DMS114 treated with DMSO at 0.1 percent for 48 hours (cell line): ENCODE results near the gene DOCK3.
"Not testable (repeated sequence)": the region's sequence is repeated elsewhere in the genome, so short reads cannot be mapped to it uniquely, and the experiment has no call there.

Experiments used
- DNase-seq: peaks from one replicate; lab custom pipeline; 2025; ENCODE audit not compliant: unreplicated experiment; lab: John Stamatoyannopoulos, UW

The DOCK3 gene

DNA sequence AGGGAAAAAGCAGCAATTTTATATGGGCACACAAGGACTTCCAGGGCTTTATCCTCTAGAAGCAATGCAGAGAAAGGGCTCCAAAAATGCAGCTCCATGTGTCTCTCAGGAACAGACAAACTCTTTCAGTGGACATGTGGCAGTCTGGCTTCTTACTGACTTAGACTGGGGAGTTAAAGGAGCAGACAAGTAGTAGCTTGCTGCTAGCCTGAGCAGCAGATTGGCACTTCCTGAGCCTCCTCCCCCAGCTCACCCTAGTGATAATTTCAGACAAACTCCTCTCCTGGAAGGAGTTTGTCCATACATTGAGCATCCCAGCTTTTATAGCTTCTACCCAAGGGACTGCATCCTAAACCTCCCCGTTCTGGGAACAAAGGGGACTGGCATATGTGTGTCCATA, 608.7 kb downstream of the DOCK3 start:
- no peak for DNase-seq

DNA sequence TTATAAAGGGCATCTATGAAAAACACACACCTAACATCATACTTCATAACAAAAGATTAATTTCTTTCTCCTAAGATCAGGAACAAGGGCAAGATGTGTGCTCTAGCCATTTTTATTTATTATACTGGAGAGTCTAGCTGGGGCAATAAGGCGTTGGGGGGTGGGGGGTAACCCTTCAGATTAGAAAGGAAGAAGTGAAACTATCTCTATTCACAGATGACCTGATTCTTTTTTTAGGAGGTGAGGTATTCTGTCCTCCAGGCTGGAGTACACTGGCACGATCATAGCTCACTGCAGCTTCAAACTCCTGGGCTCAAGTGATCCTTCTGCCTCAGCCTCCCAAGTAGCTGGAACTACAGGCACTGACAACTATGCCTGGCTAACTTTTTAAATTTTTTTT, 620.9 kb downstream of the DOCK3 start:
- no peak for DNase-seq

DNA sequence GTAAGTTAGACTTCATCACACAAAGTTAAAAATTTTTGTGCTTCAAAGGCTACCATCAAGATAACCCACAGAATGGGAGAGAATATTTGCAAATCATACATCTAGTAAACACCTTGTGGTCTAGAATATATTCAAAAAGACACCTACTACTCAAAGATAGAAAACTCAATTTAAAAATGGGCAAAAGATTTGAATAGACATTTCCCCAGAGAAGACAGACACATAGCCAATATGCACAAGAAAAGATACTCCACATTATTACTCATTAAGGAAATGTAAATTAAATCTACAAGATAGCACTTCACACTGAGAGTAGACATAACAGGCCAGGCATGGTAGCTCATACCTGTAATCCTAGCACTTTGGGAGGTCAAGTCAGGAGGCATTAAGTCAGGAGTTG, 622.6 kb downstream of the DOCK3 start:
- no peak for DNase-seq

DNA sequence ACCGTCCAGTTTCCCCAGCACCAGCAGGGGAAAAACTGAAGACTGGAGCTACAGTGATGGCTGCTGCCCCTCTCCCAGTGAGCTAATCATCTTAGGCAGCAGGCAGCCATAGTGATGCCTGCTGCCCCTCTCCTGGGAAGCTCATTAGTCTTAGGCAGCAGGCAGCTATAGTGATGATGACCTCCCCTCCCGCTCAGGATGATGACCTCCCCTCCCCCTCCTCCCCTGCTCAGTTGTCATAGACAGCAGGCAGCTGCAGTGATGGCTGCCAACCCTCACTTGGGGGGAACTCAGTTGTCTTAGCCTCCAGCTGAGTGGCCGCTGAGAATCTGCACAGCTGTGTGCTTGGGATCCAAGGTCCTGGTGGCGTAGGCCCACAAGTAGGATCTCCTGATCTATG, 629.5 kb downstream of the DOCK3 start:
- no peak for DNase-seq

DNA sequence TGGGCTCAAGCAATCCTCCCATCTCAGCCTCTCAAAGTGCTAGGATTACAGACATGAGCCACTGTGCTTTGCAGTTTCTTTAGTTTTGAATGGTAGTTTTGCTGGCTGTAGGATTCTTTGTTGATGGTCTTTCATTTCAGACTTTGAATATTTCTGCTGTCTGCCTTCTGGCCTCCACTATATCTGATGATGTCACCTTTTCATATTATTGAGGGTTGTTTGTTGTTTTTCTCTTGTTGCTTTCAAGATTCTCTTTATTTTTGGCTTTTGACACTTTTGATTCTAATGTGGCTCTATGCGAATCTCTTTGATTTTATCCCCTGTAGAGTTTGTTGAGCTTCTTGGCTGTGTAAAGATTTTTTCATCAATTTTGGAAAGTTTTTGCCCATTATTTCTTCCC, 631.4 kb downstream of the DOCK3 start:
- no peak for DNase-seq

DNA sequence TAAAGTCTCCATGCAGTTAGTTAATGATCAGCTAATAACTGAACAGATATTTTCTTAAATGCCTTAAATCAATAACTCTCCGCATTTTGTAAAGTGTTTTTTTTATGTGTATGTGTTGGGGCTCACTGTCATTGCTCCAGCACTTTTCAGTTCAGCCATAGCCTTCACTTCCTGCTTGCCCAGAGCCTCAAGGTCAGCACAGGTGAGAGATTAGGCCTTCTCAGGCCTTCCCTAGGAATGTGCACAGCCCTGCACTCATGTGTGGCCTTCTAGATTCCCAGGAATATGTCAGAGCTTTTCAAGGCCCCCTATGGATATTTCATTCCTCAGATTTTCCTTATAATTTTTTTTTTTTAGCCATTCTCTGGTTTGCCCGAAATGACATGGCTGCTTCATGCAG, 632.7 kb downstream of the DOCK3 start:
- DNase-seq, result no peak

DNA sequence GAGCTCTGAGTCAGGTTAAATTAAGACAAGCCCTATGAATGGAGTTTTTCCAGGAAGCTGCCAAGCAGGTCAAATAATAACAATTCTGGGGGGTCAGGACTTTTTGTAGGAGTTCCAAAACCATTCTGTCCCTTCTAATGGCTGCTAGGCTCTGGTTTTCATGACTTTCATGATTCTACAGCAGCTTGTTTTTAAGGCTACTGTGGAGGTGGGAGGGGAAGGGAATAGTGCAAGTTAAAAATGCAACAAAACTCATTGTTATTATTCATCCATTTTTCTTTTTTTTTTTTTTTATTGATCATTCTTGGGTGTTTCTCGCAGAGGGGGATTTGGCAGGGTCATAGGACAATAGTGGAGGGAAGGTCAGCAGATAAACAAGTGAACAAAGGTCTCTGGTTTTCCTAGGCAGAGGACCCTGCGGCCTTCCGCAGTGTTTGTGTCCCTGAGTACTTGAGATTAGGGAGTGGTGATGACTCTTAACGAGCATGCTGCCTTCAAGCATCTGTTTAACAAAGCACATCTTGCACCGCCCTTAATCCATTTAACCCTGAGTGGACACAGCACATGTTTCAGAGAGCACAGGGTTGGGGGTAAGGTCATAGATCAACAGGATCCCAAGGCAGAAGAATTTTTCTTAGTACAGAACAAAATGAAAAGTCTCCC, 633.3 kb downstream of the DOCK3 start:
- DNase-seq, result not testable (repeated sequence)

DNA sequence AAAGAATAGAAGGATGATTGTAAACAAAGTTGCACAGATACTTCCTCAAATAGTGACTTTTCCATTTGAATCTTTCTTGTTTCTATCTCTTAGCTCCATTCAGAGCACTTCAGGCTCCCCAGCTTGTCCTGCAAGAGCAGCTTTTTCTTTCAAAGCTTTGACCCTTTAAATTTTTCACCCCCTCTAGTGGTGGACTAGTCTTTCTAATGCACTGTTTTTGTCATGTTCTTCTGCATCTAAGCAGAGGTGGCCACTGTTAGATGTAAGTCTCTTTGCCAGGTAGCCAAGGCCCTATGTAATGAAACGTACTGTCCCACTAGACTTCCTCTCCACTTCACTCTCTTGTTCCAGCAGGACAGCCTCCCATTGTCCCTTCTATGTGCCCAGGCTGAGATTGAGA, 636.3 kb downstream of the DOCK3 start:
- peak; percentile 2 for DNase-seq

DNA sequence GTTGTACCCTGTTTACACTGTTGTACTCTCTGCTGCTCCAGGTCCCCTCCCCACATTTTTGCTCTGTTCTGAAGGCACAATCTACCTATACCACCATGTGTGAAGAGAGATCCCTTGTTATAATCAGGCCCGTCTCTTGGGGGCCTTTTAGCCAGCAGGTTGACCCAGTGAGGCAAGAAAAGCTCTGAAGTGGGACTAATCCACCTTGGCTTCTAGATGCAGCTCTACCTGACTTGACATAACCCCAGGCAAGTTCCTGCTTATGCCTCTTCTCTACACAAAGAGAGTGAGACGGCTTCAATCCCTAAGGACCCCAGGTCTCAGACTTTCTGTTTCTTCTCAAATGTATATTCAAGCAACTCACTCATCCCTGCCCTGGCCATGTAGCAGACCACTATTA, 653.5 kb downstream of the DOCK3 start:
- no peak for DNase-seq

DNA sequence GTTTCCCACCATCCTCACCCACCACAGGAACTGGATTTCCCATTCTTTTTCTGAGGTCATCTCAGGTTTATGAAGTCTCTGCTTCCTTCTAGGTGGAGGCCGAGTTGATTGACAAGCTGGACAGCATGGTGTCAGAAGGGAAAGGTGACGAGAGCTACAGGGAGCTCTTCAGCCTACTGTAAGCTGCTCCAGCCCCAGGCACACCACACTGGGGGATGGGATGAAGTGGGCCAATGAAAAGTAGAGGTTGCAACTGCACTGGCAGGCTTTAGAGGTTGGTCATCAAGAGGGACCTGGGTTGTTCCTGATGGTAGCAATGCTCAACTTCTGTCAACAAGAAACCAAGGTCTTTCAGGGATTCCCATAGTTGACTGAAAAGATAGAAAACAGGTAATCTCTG, 655.3 kb downstream of the DOCK3 start:
- DNase-seq, result no peak

DNA sequence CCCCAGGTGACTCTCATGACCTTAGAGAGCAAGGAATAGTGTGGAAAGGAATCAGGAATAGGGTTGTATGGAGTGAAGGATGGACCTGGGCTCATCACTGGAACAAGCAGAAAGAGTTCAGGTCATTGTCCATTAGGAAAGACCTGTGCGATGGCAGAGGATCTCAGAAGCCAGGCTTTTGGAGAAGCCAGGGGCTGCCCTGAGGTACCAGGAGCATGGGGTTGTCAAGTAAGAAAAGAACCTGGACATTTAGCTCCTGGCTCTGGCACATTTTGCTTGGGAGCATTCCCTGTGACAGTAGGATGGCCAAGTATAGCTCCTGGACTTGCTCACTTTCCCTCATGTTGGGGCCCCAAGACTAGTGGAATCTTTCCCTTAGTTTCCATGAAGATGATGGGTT, 657.4 kb downstream of the DOCK3 start:
- DNase-seq, result no peak

DNA sequence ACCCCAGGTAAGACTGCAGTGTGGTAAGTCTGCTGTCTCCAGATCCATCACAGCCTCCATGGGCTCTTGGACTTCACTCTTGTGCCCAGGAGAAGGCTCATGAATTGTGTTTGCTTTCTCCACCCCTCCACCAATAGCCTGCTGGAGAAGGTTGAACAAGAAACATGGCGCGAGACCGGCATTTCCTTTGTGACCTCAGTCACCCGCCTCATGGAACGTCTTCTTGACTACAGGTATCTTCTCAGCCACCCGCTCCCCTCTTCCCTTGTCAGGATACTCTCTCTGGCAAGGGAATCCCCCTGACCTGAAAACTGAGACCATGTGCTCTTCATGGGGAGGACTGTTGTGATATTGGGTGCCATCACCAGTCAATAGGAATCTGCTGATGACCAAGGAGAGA, 658.3 kb downstream of the DOCK3 start:
- no peak for DNase-seq

DNA sequence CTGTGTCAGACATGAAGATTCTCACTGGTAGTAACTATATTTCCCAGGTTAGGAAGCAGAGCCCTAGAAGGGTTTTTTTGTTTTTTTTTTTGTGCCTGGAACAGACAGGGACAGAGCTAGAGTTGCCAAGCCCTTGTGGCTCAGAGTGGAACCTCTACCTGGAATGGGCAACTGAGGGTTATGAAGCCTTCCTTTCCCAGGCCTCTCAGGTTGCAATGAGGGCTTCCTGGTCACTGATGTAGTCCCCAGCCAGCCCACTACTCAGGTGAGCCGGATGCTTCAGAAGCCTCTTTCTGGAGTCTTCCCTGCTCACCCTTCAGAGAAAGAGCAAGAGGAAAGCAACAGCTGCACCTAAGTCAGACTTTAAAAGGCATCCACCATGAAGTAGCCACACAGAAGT, 661.5 kb downstream of the DOCK3 start:
- no peak for DNase-seq

DNA sequence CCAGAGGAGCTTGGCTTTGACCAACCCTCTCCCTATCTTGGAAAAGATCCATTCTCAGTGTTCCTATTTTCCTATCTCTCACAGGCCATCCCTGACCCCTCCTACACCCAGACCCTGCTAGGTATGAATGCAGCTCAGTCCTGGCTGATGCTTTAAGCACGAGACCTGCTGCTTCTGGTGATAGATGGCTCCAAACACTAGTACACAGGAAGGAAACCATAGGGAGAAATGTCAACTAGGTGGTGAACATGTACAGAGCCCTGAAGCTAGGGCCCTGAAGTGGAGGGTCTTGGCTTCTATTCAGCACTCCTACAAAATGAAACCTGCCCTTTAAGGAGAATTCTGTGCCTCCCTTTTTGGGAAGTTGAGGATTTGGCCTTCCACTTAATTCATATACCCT, 662.9 kb downstream of the DOCK3 start:
- no peak for DNase-seq

DNA sequence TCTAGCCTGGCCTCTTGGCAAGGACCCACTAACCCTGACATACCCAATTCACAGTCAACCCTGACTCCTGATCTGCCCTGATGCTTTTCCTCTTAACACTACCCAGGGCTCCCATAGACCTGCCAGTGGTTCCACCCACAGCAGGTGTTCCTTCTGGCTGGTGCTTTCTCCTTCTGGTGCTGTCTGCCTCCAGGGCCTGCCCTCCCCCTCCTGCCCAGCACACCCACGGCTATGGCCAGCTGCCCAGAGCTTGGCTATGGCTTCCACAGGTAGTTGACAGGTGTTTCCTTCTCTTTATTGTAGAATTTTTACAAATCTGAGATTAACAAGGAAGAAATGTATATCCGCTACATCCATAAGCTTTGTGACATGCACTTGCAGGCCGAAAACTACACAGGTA, 663.9 kb downstream of the DOCK3 start:
- no peak for DNase-seq

DNA sequence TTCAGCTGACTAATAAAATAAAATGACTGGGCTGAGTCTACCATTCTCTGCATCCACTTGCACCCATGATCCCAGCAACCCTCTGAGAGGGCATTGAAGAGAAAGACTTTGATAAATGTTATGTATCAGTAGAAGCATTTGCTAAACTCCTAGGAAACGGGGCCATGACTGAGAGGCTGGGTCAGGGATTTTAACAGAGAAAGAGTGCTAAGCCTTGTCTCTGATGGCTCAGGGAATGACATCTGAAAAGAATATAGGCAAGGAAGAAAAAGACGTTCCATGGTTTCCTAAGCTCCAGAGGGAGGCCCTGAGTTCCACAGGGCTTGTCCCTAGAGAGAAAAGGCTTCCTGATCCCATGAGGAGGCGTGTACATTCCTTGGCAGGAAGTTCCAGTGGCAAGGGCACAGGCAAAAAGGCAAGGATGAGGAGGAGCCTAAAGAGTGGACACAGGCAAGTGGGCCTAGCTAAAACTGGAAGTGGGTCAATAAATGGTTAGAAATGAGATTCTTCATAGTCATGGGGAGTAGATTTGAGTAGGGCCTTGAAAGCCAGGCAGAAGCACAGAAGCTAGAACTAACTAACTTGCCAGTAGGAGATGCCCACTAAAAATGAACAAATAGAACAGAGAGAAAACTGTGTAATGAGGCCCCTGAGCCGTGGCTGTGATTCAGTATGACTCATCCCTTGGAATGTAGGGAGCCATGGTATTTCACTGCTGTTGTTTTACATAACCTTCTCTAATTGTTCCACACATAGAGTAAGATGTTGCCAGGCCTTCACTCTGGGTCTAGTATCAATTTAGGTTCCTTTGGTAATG, 665.5 kb downstream of the DOCK3 start:
- no peak for DNase-seq

DNA sequence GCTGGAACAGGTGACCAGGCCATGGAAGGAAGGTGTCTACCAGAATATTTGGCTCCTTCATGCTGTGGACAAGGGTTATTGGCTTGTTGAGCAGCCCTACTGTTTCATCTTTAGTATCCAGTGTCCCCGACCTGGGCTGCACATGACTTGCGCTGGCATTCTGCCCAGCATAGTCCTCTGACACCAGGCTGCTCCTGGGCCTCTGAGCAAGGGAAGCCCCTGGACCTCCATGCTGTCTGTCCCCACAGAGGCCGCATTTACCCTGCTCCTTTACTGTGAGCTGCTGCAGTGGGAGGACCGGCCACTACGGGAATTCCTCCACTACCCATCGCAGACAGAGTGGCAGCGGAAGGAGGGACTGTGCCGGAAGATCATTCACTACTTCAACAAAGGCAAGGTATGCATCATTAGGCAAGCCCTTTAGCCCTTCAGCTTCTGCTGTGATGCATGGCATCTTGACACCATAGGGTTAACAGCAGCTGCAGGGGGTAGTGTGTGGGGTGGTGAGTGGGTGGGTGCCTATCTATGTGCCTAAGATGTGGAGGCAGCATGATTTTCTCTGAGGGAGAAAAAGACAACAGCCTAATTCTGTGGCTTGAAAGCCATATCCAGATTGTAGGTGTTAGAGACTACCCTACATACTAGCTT, 666.4 kb downstream of the DOCK3 start:
- DNase-seq, result no peak

DNA sequence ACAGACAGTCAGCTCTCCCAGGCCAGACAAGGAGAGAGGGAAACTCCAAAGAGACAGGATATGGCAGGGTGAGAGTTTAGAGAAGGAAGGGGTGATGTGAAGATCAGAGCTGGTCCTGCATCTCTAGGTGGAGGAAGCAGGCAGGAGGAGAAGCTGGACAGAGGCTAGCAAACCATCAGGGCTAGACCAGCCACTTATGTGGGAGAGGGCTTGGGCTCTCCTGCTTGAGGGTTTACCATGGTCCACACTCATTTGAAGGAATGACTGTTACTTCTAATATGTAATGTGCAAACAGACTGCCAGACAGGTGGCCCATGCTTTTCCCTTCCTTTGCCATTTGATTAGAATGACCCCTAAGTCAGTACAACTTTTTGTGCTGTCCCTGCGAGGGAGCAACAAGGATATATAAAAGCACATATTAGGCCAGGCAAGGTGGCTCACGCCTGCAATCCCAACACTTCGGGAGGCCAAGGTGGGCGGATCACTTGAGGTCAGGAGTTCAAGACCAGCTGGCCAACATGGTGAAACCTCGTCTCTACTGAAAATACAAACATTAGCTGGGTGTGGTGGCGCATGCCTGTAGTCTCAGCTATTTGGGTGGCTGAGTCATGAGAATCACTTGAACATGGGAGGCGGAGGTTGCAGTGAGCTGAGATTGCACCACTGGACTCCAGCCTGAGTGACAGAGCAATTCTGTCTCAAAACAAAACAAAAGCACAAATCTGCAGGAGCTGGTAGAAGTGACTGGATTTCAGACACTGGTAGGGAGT, 669.4 kb downstream of the DOCK3 start:
- DNase-seq, result no peak

DNA sequence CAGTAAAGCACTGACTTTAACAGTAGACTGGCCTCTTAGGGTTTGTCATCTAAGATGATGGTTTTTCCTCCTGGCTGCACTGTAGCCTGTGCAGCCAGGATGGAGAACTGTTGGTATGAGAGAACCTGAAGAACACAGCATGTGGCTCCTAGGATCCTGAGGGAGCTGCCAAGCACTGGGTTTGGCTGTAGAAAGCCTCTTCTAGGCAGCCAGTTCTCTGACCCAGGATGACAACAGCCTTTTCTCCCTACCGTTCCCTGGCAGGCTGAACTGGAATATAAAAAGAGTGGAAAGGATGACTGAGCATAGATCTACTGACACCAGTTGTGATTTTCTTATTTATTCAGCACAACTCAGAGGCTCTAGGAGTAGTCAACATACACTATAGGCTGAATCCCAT, 676.0 kb downstream of the DOCK3 start:
- no peak for DNase-seq

DNA sequence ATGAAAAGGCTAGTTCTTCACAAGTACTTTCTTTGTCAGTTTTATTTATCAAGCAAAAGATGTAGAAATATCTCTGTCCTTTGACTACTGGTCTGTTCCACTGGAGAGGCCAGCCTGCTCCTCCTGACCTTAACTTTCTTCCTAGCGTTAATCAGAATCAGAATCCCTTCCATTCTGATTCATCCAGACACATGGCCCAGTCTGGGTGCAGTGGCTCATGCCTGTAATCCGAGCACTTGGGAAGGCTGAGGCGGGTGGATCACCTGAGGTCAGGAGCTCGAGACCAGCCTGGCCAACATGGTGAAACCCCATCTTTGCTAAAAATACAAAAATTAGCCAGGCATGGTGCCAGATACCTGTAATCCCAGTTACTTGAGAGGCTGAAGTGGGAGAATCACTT, 678.4 kb downstream of the DOCK3 start:
- DNase-seq, result no peak

DNA sequence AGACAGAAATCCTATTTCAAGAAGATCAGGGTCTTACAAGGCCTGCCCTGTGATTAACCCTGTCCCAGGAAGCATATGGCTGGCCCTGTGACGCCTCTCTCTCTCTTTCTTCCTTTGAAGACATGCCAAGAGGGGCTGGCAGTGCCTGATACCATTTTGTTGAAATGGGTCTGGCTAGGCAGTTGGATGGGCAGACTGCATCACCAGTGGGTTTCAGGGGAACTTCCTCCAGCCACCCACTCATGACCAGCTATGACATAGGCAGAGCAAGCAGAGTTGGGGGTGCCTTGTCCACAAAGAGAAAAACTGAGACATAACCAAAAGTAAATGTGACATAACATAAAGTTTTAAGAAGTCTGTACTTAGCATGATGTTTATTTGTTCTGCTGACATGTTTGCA, 679.0 kb downstream of the DOCK3 start:
- no peak for DNase-seq

DNA sequence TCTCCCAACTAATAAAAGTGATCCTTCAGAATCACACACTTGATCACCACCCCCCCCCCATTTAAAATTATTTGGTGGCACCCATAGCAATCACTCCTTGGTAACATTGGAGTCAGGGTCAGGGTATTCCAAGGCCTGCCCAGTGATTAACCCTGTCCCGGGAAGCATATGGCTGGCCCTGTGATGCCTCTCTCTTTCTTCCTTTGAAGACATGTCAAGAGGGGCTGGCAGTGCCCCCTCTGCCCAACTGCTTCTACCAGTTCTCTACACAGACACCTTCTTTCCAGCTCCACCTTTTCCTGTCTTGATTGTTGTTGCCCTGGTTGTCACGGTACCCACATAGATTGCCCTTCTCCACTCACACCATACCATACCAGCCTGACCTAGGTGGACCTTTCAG, 679.4 kb downstream of the DOCK3 start:
- no peak for DNase-seq
